GM23338 (cell line): ENCODE measurements around the gene FPR1.

Experiments used
- CREB1 ChIP-seq: fragments of 250-450 bp; sonication (Bioruptor Pico); IDR thresholded peaks from 2 replicates; pipeline ENCODE4 v1.5.0; 2020; ENCODE audit warnings: low read depth, mild to moderate bottlenecking, moderate library complexity
- EZH2phosphoT487 ChIP-seq: fragments of 200-600 bp; sonication (generic); IDR thresholded peaks from one replicate; pipeline ENCODE4 v1.8.1; 2018; ENCODE audit warnings: antibody characterized with exemption; ENCODE audit not compliant: unreplicated experiment
- POLR2AphosphoS5 ChIP-seq: IDR thresholded peaks from 2 replicates; pipeline ENCODE4 v1.6.1; 2016; ENCODE audit warnings: antibody characterized with exemption, low read depth
- TF ChIP-seq, protein P1 (sequence below): IDR thresholded peaks from 2 replicates; pipeline ENCODE4 v1.6.1; 2016; ENCODE audit warnings: antibody characterized with exemption
- TF ChIP-seq, protein P2 (sequence below), 2 experiments: fragments of 200-600 bp in 1 of 2; sonication (generic) in 1 of 2; conservative IDR thresholded peaks; 2 replicates each; pipeline versions ENCODE4 v1.5.1 to v1.6.1; 2016 to 2017; ENCODE audit warnings: antibody characterized with exemption in 2 of 2, low read depth in 2 of 2, mild to moderate bottlenecking in 2 of 2, moderate library complexity in 1 of 2
- TF ChIP-seq, protein P3 (sequence below): IDR thresholded peaks from one replicate; pipeline ENCODE4 v1.6.1; 2018; ENCODE audit warnings: antibody characterized with exemption; ENCODE audit not compliant: unreplicated experiment

DNA sequence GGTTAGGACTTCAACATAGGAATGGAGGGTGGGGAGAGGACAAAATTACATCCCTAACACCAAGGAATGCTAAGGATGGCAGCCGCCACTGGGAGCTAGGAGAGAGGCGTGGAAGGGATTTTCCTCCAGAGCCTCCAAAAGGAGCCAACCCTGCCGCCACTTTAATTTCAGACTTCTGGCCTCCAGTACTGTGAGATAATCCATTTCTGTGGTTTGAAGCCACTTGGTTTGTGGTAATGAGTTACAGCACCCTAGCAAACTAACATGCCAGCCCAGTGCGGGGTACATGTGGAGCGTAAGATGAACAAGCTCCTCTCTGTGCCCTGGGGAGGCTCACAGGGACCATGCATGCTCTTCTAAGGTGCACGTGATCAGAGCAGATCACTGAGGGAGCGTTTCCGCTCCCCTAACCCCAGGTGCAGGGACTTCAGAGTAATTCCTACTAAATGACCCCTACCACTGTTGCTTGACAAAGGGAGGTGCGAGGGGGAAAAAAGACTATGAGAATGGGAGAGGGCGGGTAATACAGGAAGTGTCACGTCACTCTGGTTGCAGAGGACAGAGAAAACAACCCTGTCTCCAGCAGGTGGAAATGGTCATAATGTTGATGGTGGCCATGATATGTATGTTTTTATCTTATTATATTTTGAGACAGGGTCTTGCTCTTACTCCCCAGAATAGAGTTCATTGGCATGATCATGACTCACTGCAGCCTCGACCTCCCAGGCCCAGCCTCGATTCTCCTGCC, 12.0 kb downstream of the FPR1 start:
- TF ChIP-seq, protein P1, sequence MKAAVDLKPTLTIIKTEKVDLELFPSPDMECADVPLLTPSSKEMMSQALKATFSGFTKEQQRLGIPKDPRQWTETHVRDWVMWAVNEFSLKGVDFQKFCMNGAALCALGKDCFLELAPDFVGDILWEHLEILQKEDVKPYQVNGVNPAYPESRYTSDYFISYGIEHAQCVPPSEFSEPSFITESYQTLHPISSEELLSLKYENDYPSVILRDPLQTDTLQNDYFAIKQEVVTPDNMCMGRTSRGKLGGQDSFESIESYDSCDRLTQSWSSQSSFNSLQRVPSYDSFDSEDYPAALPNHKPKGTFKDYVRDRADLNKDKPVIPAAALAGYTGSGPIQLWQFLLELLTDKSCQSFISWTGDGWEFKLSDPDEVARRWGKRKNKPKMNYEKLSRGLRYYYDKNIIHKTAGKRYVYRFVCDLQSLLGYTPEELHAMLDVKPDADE: no peak
- TF ChIP-seq CREB1 (no peak), POLR2AphosphoS5 (no peak), EZH2phosphoT487 (no peak)
- TF ChIP-seq, protein P2, sequence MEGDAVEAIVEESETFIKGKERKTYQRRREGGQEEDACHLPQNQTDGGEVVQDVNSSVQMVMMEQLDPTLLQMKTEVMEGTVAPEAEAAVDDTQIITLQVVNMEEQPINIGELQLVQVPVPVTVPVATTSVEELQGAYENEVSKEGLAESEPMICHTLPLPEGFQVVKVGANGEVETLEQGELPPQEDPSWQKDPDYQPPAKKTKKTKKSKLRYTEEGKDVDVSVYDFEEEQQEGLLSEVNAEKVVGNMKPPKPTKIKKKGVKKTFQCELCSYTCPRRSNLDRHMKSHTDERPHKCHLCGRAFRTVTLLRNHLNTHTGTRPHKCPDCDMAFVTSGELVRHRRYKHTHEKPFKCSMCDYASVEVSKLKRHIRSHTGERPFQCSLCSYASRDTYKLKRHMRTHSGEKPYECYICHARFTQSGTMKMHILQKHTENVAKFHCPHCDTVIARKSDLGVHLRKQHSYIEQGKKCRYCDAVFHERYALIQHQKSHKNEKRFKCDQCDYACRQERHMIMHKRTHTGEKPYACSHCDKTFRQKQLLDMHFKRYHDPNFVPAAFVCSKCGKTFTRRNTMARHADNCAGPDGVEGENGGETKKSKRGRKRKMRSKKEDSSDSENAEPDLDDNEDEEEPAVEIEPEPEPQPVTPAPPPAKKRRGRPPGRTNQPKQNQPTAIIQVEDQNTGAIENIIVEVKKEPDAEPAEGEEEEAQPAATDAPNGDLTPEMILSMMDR (conservative IDR thresholded peaks at IDR 0.05; ENCODE audit: low read depth in 2 of 2): no peak
- TF ChIP-seq, protein P3, sequence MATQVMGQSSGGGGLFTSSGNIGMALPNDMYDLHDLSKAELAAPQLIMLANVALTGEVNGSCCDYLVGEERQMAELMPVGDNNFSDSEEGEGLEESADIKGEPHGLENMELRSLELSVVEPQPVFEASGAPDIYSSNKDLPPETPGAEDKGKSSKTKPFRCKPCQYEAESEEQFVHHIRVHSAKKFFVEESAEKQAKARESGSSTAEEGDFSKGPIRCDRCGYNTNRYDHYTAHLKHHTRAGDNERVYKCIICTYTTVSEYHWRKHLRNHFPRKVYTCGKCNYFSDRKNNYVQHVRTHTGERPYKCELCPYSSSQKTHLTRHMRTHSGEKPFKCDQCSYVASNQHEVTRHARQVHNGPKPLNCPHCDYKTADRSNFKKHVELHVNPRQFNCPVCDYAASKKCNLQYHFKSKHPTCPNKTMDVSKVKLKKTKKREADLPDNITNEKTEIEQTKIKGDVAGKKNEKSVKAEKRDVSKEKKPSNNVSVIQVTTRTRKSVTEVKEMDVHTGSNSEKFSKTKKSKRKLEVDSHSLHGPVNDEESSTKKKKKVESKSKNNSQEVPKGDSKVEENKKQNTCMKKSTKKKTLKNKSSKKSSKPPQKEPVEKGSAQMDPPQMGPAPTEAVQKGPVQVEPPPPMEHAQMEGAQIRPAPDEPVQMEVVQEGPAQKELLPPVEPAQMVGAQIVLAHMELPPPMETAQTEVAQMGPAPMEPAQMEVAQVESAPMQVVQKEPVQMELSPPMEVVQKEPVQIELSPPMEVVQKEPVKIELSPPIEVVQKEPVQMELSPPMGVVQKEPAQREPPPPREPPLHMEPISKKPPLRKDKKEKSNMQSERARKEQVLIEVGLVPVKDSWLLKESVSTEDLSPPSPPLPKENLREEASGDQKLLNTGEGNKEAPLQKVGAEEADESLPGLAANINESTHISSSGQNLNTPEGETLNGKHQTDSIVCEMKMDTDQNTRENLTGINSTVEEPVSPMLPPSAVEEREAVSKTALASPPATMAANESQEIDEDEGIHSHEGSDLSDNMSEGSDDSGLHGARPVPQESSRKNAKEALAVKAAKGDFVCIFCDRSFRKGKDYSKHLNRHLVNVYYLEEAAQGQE: no peak
